A549 (cell line): Measurements from ENCODE around the gene RNF130. TPM values are rescaled to one million over a fixed set of nuclear protein-coding genes. Genes with fewer than 3 reads are reported as not detected.

Source experiments
- ATAC-seq, 2 experiments: fragments of 200-7000 bp in 1 of 2; fragments of >200 bp in 1 of 2; cut with Nextera tagmentation in 1 of 2; cut with Tn5 transposase in 1 of 2; 3 replicates each; pipeline versions ENCODE4 v1.8.0 to v1.9.1; 2018 to 2020; ENCODE audit warnings: mild to moderate bottlenecking in 1 of 2, moderate library complexity in 1 of 2
- CTCF ChIA-PET: fragments of 300-600 bp; sonication (Branson Sonifier 250); formaldehyde crosslinking; extraction: SDS; loops from one replicate; lab custom pipeline; 2021; ENCODE audit warnings: antibody characterized with exemption, inconsistent platforms; lab: Yijun Ruan, JAX
- POLR2A ChIA-PET: fragments of 350-600 bp; formaldehyde crosslinking; extraction: SDS; loops from one replicate; lab custom pipeline; 2021; ENCODE audit warnings: antibody characterized with exemption, inconsistent platforms; lab: Yijun Ruan, JAX
- DNase-seq, 2 experiments: peaks; one replicate each; pipeline versions ENCODE4 v3.0.0 to v3.0.0-alpha.2; 2011 to 2016; ENCODE audit warnings: low read depth in 1 of 2, low spot score in 1 of 2
- FAIRE-seq: peaks from 2 replicates; lab custom pipeline; 2011; peaks lifted over from hg19 to GRCh38; lab: Jason Lieb, UNC
- H3K27ac ChIP-seq, 2 experiments: fragments of >200 bp; sonication (Bioruptor Twin); formaldehyde crosslinking; 3 replicates each; pipeline ENCODE4 v1.5.1; 2016 to 2017
- H3K4me1 ChIP-seq: fragments of >200 bp; sonication (Bioruptor Twin); formaldehyde crosslinking; 3 replicates; pipeline ENCODE4 v1.6.1; 2016
- H3K4me2 ChIP-seq: fragments of >200 bp; sonication (Bioruptor Twin); formaldehyde crosslinking; 3 replicates; pipeline ENCODE4 v1.6.1; 2016
- H3K4me3 ChIP-seq: fragments of >200 bp; sonication (Bioruptor Twin); formaldehyde crosslinking; 3 replicates; pipeline ENCODE4 v1.5.1; 2016
- H3K9me3 ChIP-seq: fragments of >200 bp; sonication (Bioruptor Twin); formaldehyde crosslinking; 3 replicates; pipeline ENCODE4 v1.6.1; 2016
- ATOH8 ChIP-seq: fragments of 250-450 bp; sonication (Bioruptor Pico); IDR thresholded peaks from 2 replicates; pipeline ENCODE4 v1.5.0; 2020; ENCODE audit warnings: low read depth, mild to moderate bottlenecking, moderate library complexity
- BHLHE40 ChIP-seq: IDR thresholded peaks from 2 replicates; pipeline ENCODE4 v1.6.1; 2012; ENCODE audit warnings: low read depth, low read length, inconsistent platforms
- CEBPB ChIP-seq, 2 experiments: fragments of >200 bp in 1 of 2; sonication (Bioruptor Twin) in 1 of 2; formaldehyde crosslinking in 1 of 2; IDR thresholded peaks; 2 replicates each; pipeline ENCODE4 v1.6.1; 2012 to 2016
- CHD2 ChIP-seq: fragments of 150-350 bp; IDR thresholded peaks from 2 replicates; pipeline ENCODE4 v1.6.1; 2014; ENCODE audit warnings: low read length; ENCODE audit not compliant: partially characterized antibody
- E2F6 ChIP-seq: IDR thresholded peaks from 2 replicates; pipeline ENCODE4 v1.6.1; 2012; ENCODE audit warnings: low read depth, borderline replicate concordance
- EHF ChIP-seq: fragments of 250-450 bp; sonication (Bioruptor Pico); IDR thresholded peaks from 2 replicates; pipeline ENCODE4 v1.5.0; 2020; ENCODE audit warnings: mild to moderate bottlenecking
- ESRRA ChIP-seq: fragments of 150-350 bp; IDR thresholded peaks from 2 replicates; pipeline ENCODE4 v1.6.1; 2014; ENCODE audit warnings: mild to moderate bottlenecking, low read length, borderline replicate concordance
- HDAC2 ChIP-seq: fragments of 200-600 bp; sonication (generic); IDR thresholded peaks from 2 replicates; pipeline ENCODE4 v1.6.1; 2016
- HEYL ChIP-seq: fragments of 250-450 bp; sonication (Bioruptor Pico); IDR thresholded peaks from 2 replicates; pipeline ENCODE4 v1.8.0; 2021; ENCODE audit warnings: mild to moderate bottlenecking, moderate library complexity
- HOXA7 ChIP-seq: fragments of 250-450 bp; sonication (Bioruptor Pico); IDR thresholded peaks from 2 replicates; pipeline ENCODE4 v1.5.0; 2020; ENCODE audit warnings: mild to moderate bottlenecking, moderate library complexity
- KDM1A ChIP-seq: fragments of 200-600 bp; sonication (generic); IDR thresholded peaks from 2 replicates; pipeline ENCODE4 v1.6.1; 2016; ENCODE audit warnings: low read depth, mild to moderate bottlenecking
- MAX ChIP-seq: IDR thresholded peaks from 2 replicates; pipeline ENCODE4 v1.6.1; 2012
- MAZ ChIP-seq: fragments of 150-350 bp; IDR thresholded peaks from 2 replicates; pipeline ENCODE4 v1.6.1; 2014; ENCODE audit warnings: antibody characterized with exemption, low read depth, low read length, borderline replicate concordance
- MYC ChIP-seq: IDR thresholded peaks from 2 replicates; pipeline ENCODE4 v1.6.1; 2012; ENCODE audit warnings: mild to moderate bottlenecking, inconsistent platforms, low read length, improper control_type of control experiment, borderline replicate concordance
- NFE2L2 ChIP-seq: fragments of 150-350 bp; conservative IDR thresholded peaks from 2 replicates; pipeline ENCODE4 v1.6.1; 2014; ENCODE audit warnings: low read length
- NPAS2 ChIP-seq: fragments of 250-450 bp; sonication (Bioruptor Pico); IDR thresholded peaks from 2 replicates; pipeline ENCODE4 v1.8.0; 2022; ENCODE audit warnings: mild to moderate bottlenecking, moderate library complexity, borderline replicate concordance
- NR3C1 ChIP-seq: fragments of >200 bp; sonication (Bioruptor Twin); formaldehyde crosslinking; IDR thresholded peaks from 3 replicates; pipeline ENCODE4 v1.6.1; 2017
- PBX3 ChIP-seq: IDR thresholded peaks from 2 replicates; pipeline ENCODE4 v1.6.1; 2012
- PHF8 ChIP-seq: fragments of 200-600 bp; sonication (generic); IDR thresholded peaks from 2 replicates; pipeline ENCODE4 v1.6.1; 2016; ENCODE audit warnings: low read depth, mild to moderate bottlenecking, antibody characterized with exemption, moderate library complexity, borderline replicate concordance
- POLR2A ChIP-seq: IDR thresholded peaks from 2 replicates; pipeline ENCODE4 v1.6.1; 2012; ENCODE audit warnings: mild to moderate bottlenecking, low read length
- POLR2AphosphoS2 ChIP-seq: conservative IDR thresholded peaks from 2 replicates; pipeline ENCODE4 v1.6.1; 2012; ENCODE audit warnings: low read length, improper control_type of control experiment, inconsistent platforms
- RARB ChIP-seq: fragments of 250-450 bp; sonication (Bioruptor Pico); IDR thresholded peaks from 2 replicates; pipeline ENCODE4 v1.8.0; 2021; ENCODE audit warnings: mild to moderate bottlenecking, moderate library complexity
- RCOR1 ChIP-seq: fragments of 150-350 bp; IDR thresholded peaks from 2 replicates; pipeline ENCODE4 v1.6.1; 2014; ENCODE audit warnings: antibody characterized with exemption, low read length, low read depth
- RFX5 ChIP-seq: fragments of 450-650 bp; IDR thresholded peaks from 2 replicates; pipeline ENCODE4 v1.7.1; 2014; ENCODE audit warnings: antibody characterized with exemption, mild to moderate bottlenecking, moderate library complexity
- ZFP36 ChIP-seq: fragments of 450-650 bp; IDR thresholded peaks from 2 replicates; pipeline ENCODE4 v1.6.1; 2014; ENCODE audit warnings: borderline replicate concordance; ENCODE audit not compliant: partially characterized antibody
- ZSCAN20 ChIP-seq: fragments of 250-450 bp; sonication (Bioruptor Pico); IDR thresholded peaks from 2 replicates; pipeline ENCODE4 v1.8.0; 2022; ENCODE audit warnings: mild to moderate bottlenecking, moderate library complexity
- WGBS: methylation state at CpG from one replicate; pipeline ENCODE4 v1.1.6; 2017; ENCODE audit errors: missing lambda C conversion rate; 5-methylcytosine and 5-hydroxymethylcytosine counted together
- polyA plus RNA-seq, 4 experiments: library from polyadenylated mRNA; depleted of rRNA in 3 of 4; stranded (reverse); fragments of >200 nt; fragmentation: RNase III in 1 of 4; extraction: RNeasy Plus Mini Kit Qiagen cat#74134 plus additional on column Dnase treatment in 1 of 4; gene quantifications; 2 replicates in 3 of 4; 3 replicates in 1 of 4; pipeline ENCODE4 v1.2.3, GENCODE V29; 2011 to 2017

The RNF130 gene
- polyA plus RNA-seq, 2 of the 4 experiments (the other 2 are of a cell fraction), result 33.3 to 50.1 TPM

- TF ChIP-seq HEYL (CRISPR knock-in tag), result no peak
- no peak for TF ChIP-seq BHLHE40
- no peak for TF ChIP-seq NPAS2 (CRISPR knock-in tag)
- TF ChIP-seq EHF (CRISPR knock-in tag), result no peak
- TF ChIP-seq E2F6, result no peak
Observed at GRCh38 chr5:180008433-180008832, 63.1 kb downstream of the RNF130 start (continued).

- Histone ChIP-seq H3K9me3 (no peaks in the 10 kb centered on the region), H3K27ac (no peak overlapping the region), H3K4me1 (no peaks in the 10 kb centered on the region), H3K4me2 (no peak overlapping the region), H3K4me3 (no peak overlapping the region)
- WGBS, result 92% methylated on average over 8 of the region's 8 CpGs
- POLR2A ChIA-PET, result no interaction called here
- TF ChIP-seq RARB (CRISPR knock-in tag), result no peak
- TF ChIP-seq POLR2AphosphoS2, result no peak
- no peak for TF ChIP-seq NFE2L2
- TF ChIP-seq CEBPB (IDR thresholded peaks at IDR 0.05), result no peak
- TF ChIP-seq MAX, result no peak
- no peak for TF ChIP-seq KDM1A
- TF ChIP-seq CHD2, result no peak
- TF ChIP-seq HOXA7 (CRISPR knock-in tag), result no peak
- CTCF ChIA-PET, result no interaction called here
- DNase-seq (no peak), FAIRE-seq (no peak), ATAC-seq (no peak)
Observed at GRCh38 chr5:180007582-180007981, 64.0 kb downstream of the RNF130 start.

- DNase-seq, result no peak
- TF ChIP-seq MAX (no peak), MAZ (no peak)
- TF ChIP-seq, all 56 proteins: peak for 0
- Histone ChIP-seq H3K4me1 (no peaks in the 10 kb centered on the region), H3K27ac (no peak overlapping the region), H3K4me2 (no peak overlapping the region), H3K9me3 (no peaks in the 10 kb centered on the region), H3K4me3 (no peak overlapping the region)
- ChIA-PET POLR2A (no interaction called here), CTCF (no interaction called here)
- FAIRE-seq (no peak), ATAC-seq (no peak)
Observed at GRCh38 chr5:180006141-180006540, 65.4 kb downstream of the RNF130 start.

GRCh38 chr5:180003127-180003526, 68.4 kb downstream of the RNF130 start:
- DNase-seq, result no peak
- Histone ChIP-seq H3K9me3 (peaks cover 4% of the 10 kb centered on the region; the same call in 1 of the 3 replicates), H3K27ac (no peak overlapping the region), H3K4me3 (no peak overlapping the region), H3K4me1 (no peaks in the 10 kb centered on the region), H3K4me2 (no peak overlapping the region)
- ChIA-PET CTCF (no interaction called here), POLR2A (no interaction called here)
- no peak for TF ChIP-seq ESRRA
- TF ChIP-seq ATOH8 (CRISPR knock-in tag), result no peak
- ATAC-seq, result no peak
- no peak for FAIRE-seq
- 88% methylated on average over 7 of the region's 7 CpGs for WGBS

- CTCF ChIA-PET, result interaction anchor here (0.7 to 1.7 kb wide), 4 partner anchors 10 to 94 kb away, joined by 3 read pairs; partner anchors contain the start of gene TBC1D9B
- no peak overlapping the region for H3K27ac ChIP-seq
- no peak overlapping the region for H3K4me3 ChIP-seq
- H3K4me1 ChIP-seq, result no peaks in the 10 kb centered on the region
- FAIRE-seq (no peak), ATAC-seq (no peak), DNase-seq (no peak)
- no peak overlapping the region for H3K4me2 ChIP-seq
- no peak for TF ChIP-seq POLR2A
- TF ChIP-seq MYC, result no peak
- TF ChIP-seq RCOR1, result no peak
- TF ChIP-seq ZSCAN20, result no peak
- no peak for TF ChIP-seq BHLHE40
- no peak for TF ChIP-seq RFX5
- no peak for TF ChIP-seq E2F6
- TF ChIP-seq PBX3, result no peak
- no peak for TF ChIP-seq ZFP36
- no peak for TF ChIP-seq PHF8
- TF ChIP-seq NR3C1, result no peak
- TF ChIP-seq HDAC2, result no peak
- peaks cover 7% of the 10 kb centered on the region; the same call in 1 of the 3 replicates for H3K9me3 ChIP-seq
- POLR2A ChIA-PET, result no interaction called here
- 93% methylated on average over 2 of the region's 2 CpGs for WGBS
Observed at GRCh38 chr5:180001742-180002141, 69.8 kb downstream of the RNF130 start.
